ENCODE data around the gene GSC. TPM values are rescaled to one million over a fixed set of nuclear protein-coding genes. Genes with fewer than 3 reads are reported as not detected.
"Not testable (repeated sequence)": the region's sequence is repeated elsewhere in the genome, so short reads cannot be mapped to it uniquely, and the experiment has no call there.

Gene GSC
- total and polyA plus RNA-seq, 2 donors (not counting 1 experiment from before 2014, with no cell fraction given): 0.05 to 0.17 TPM

DNA sequence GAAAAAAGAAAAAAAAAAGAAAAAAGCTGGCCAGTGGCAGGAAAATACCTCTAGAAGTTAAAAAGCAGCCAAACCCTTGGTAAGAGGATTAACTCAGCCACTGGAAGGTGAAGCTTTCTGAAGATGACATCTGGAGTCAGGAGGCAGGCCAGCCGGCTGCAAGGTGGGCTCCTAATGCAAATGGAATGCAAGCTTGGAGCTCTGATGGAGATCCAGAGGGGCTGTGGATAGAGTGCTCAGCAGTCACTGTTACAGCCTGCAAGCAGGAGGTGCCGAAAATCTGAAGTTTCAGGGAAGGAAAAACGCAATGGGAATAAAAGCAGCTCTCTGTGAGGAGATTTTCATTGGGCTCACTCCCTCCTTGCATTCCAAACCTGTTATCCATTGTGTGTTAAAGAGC is 41.0 kb downstream of the GSC start:
- H3K4me1 ChIP-seq (ENCODE audit: control insufficient read depth, extremely low read depth, insufficient read depth, low read length): no peaks in the 10 kb centered on the region
- no peaks in the 10 kb centered on the region for H3K36me3 ChIP-seq (ENCODE audit: control insufficient read depth, insufficient read depth, low read length)
- no peak overlapping the region for H3K27ac ChIP-seq (ENCODE audit: insufficient read depth, low read length)
- H3K4me2 ChIP-seq (ENCODE audit: extremely low read depth, insufficient read depth, low read length): no peak overlapping the region
- no peak overlapping the region for H2AFZ ChIP-seq (ENCODE audit: low read length)
- no peaks in the 10 kb centered on the region for H4K20me1 ChIP-seq (ENCODE audit: control insufficient read depth, extremely low read depth, insufficient read depth, low read length)
- H3K27me3 ChIP-seq (ENCODE audit: control insufficient read depth, insufficient read depth, low read length): no peaks in the 10 kb centered on the region
- no peaks in the 10 kb centered on the region for H3K9me3 ChIP-seq (ENCODE audit: control insufficient read depth, insufficient read depth, low read depth, low read length)
- no peak for TF ChIP-seq EZH2 (IDR thresholded peaks at IDR 0.05; ENCODE audit: low read length, missing control alignments)
- TF ChIP-seq CTCF (conservative IDR thresholded peaks at IDR 0.05 in 1 of 2, IDR thresholded peaks at IDR 0.05 in 1 of 2; ENCODE audit: low read depth in 1 of 2, low read length in 2 of 2): no peak
- no peak for DNase-seq (ENCODE audit: low read depth in 2 of 2)
- no peaks in the 10 kb centered on the region for H3K79me2 ChIP-seq (ENCODE audit: control insufficient read depth, insufficient read depth, low read length)
- H3K4me3 ChIP-seq (replicated peaks in 1 of 4; ENCODE audit: control extremely low read depth in 1 of 4, insufficient read depth in 1 of 4, low read depth in 3 of 4, low read length in 4 of 4): no peak overlapping the region
- no peak overlapping the region for H3K9ac ChIP-seq (ENCODE audit: insufficient read depth, low read length)

- not testable (repeated sequence) for H3K9ac ChIP-seq (ENCODE audit: insufficient read depth, low read length); H3K4me1 ChIP-seq (ENCODE audit: control insufficient read depth, extremely low read depth, insufficient read depth, low read length); H3K36me3 ChIP-seq (ENCODE audit: control insufficient read depth, insufficient read depth, low read length); H3K79me2 ChIP-seq (ENCODE audit: control insufficient read depth, insufficient read depth, low read length); H4K20me1 ChIP-seq (ENCODE audit: control insufficient read depth, extremely low read depth, insufficient read depth, low read length); DNase-seq (ENCODE audit: low read depth in 2 of 2); H3K4me3 ChIP-seq (replicated peaks in 1 of 4; ENCODE audit: control extremely low read depth in 1 of 4, insufficient read depth in 1 of 4, low read depth in 3 of 4, low read length in 4 of 4); H3K27me3 ChIP-seq (ENCODE audit: control insufficient read depth, insufficient read depth, low read length); H3K4me2 ChIP-seq (ENCODE audit: extremely low read depth, insufficient read depth, low read length); H2AFZ ChIP-seq (ENCODE audit: low read length); H3K27ac ChIP-seq (ENCODE audit: insufficient read depth, low read length); H3K9me3 ChIP-seq (ENCODE audit: control insufficient read depth, insufficient read depth, low read depth, low read length)
These were observed 41.5 kb downstream of the GSC start for GRCh38 chr14:94728440-94728839.

DNA sequence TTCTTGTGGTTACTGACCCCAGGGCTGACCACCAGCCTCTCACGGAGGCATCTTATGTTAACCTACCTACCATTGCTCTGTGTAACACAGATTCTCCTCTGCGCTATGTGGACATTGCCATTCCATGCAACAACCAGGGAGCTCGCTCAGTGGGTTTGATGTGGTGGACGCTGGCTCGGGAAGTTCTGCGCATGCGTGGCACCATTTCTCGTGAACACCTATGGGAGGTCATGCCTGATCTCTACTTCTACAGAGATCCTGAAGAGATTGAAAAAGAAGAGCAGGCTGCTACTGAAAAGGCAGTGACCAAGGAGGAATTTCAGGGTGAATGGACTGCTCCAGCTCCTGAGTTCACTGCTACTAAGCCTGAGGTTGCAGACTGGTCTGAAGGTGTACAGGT is 43.3 kb downstream of the GSC start:
- H3K4me1 ChIP-seq (ENCODE audit: control insufficient read depth, extremely low read depth, insufficient read depth, low read length); H3K4me2 ChIP-seq (ENCODE audit: extremely low read depth, insufficient read depth, low read length); H3K9me3 ChIP-seq (ENCODE audit: control insufficient read depth, insufficient read depth, low read depth, low read length); H3K27ac ChIP-seq (ENCODE audit: insufficient read depth, low read length); H3K79me2 ChIP-seq (ENCODE audit: control insufficient read depth, insufficient read depth, low read length); H3K36me3 ChIP-seq (ENCODE audit: control insufficient read depth, insufficient read depth, low read length); H3K27me3 ChIP-seq (ENCODE audit: control insufficient read depth, insufficient read depth, low read length); H3K9ac ChIP-seq (ENCODE audit: insufficient read depth, low read length); H4K20me1 ChIP-seq (ENCODE audit: control insufficient read depth, extremely low read depth, insufficient read depth, low read length); H3K4me3 ChIP-seq (replicated peaks in 1 of 4; ENCODE audit: control extremely low read depth in 1 of 4, insufficient read depth in 1 of 4, low read depth in 3 of 4, low read length in 4 of 4); H2AFZ ChIP-seq (ENCODE audit: low read length); DNase-seq (ENCODE audit: low read depth in 2 of 2): not testable (repeated sequence)

GRCh38 chr14:94724993-94725392 is 44.9 kb downstream of the GSC start:
- H3K79me2 ChIP-seq (ENCODE audit: control insufficient read depth, insufficient read depth, low read length): no peaks in the 10 kb centered on the region
- H3K4me1 ChIP-seq (ENCODE audit: control insufficient read depth, extremely low read depth, insufficient read depth, low read length): no peaks in the 10 kb centered on the region
- no peak overlapping the region for H3K27ac ChIP-seq (ENCODE audit: insufficient read depth, low read length)
- H3K36me3 ChIP-seq (ENCODE audit: control insufficient read depth, insufficient read depth, low read length): no peaks in the 10 kb centered on the region
- H2AFZ ChIP-seq (ENCODE audit: low read length): no peak overlapping the region
- H4K20me1 ChIP-seq (ENCODE audit: control insufficient read depth, extremely low read depth, insufficient read depth, low read length): no peaks in the 10 kb centered on the region
- H3K9ac ChIP-seq (ENCODE audit: insufficient read depth, low read length): no peak overlapping the region
- no peak overlapping the region for H3K4me3 ChIP-seq (replicated peaks in 1 of 4; ENCODE audit: control extremely low read depth in 1 of 4, insufficient read depth in 1 of 4, low read depth in 3 of 4, low read length in 4 of 4)
- H3K9me3 ChIP-seq (ENCODE audit: control insufficient read depth, insufficient read depth, low read depth, low read length): no peaks in the 10 kb centered on the region
- H3K4me2 ChIP-seq (ENCODE audit: extremely low read depth, insufficient read depth, low read length): no peak overlapping the region
- H3K27me3 ChIP-seq (ENCODE audit: control insufficient read depth, insufficient read depth, low read length): no peaks in the 10 kb centered on the region
- no peak for DNase-seq (ENCODE audit: low read depth in 2 of 2)
- no peak for TF ChIP-seq CTCF (conservative IDR thresholded peaks at IDR 0.05 in 1 of 2, IDR thresholded peaks at IDR 0.05 in 1 of 2; ENCODE audit: low read depth in 1 of 2, low read length in 2 of 2)
- no peak for TF ChIP-seq EZH2 (IDR thresholded peaks at IDR 0.05; ENCODE audit: low read length, missing control alignments)

All from fibroblast of lung (primary cell).